Measurements from ENCODE around the gene KDM4C. TPM values are rescaled to one million over a fixed set of nuclear protein-coding genes. Genes with fewer than 3 reads are reported as not detected.

The KDM4C gene
- total RNA-seq, 1 donor from 2014 or later: 12.7 TPM

DNA sequence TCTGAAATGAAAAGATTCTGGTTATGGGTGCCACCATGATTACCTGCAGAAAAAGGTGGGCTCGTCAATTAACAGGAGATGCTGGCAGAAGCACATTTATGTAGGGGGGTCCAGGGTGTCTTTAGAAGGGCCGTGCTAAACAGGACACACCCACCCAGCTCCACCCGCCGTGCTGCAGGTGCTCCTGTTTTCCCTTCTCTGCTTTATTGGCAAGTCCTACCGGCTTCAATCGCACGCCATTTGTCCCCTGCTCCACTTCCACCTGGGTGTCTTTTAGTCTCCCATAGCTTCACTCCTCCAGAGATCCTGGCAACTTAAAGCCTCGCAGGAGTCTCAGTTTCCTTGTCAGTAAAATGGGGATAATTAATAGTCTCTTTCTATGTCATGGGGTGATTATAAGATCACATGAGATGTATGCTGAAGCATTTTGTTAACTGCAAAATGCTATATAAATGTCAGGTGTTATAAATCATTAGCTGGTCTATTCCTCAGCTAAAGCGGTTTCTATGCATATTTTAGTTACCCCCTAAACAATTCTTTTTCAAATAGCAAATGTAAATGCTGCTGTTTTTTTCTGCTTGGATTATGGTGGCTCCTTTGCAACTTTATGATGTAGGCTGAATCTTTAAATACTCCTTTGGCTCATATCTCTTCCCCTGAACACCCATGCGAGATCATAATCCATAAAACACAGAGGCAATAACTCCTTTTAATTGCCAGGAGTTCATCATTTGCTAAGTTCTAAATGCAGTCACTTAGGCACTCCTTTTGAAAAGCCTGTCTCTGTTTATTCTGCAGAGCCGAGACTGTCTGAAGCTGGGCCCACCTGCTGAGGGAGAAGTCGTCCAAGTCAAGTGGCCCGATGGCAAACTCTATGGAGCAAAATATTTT, 406.9 kb downstream of the KDM4C start:
- Histone ChIP-seq H3K36me3 (peaks cover 0 to 23% of the 10 kb centered on the region in 2 donors), H3K27me3 (no peaks in the 10 kb centered on the region), H3K4me3 (no peak overlapping the region), H3K9me3 (no peaks in the 10 kb centered on the region), H3K4me1 (no peaks in the 10 kb centered on the region), H3K27ac (no peak overlapping the region)
- DNase-seq (ENCODE audit: low spot score in 2 of 2): no peak
- TF ChIP-seq, protein P1, sequence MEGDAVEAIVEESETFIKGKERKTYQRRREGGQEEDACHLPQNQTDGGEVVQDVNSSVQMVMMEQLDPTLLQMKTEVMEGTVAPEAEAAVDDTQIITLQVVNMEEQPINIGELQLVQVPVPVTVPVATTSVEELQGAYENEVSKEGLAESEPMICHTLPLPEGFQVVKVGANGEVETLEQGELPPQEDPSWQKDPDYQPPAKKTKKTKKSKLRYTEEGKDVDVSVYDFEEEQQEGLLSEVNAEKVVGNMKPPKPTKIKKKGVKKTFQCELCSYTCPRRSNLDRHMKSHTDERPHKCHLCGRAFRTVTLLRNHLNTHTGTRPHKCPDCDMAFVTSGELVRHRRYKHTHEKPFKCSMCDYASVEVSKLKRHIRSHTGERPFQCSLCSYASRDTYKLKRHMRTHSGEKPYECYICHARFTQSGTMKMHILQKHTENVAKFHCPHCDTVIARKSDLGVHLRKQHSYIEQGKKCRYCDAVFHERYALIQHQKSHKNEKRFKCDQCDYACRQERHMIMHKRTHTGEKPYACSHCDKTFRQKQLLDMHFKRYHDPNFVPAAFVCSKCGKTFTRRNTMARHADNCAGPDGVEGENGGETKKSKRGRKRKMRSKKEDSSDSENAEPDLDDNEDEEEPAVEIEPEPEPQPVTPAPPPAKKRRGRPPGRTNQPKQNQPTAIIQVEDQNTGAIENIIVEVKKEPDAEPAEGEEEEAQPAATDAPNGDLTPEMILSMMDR (IDR thresholded peaks at IDR 0.05): no peak
- intact Hi-C loops (cut with DNase I): no loop called here

DNA sequence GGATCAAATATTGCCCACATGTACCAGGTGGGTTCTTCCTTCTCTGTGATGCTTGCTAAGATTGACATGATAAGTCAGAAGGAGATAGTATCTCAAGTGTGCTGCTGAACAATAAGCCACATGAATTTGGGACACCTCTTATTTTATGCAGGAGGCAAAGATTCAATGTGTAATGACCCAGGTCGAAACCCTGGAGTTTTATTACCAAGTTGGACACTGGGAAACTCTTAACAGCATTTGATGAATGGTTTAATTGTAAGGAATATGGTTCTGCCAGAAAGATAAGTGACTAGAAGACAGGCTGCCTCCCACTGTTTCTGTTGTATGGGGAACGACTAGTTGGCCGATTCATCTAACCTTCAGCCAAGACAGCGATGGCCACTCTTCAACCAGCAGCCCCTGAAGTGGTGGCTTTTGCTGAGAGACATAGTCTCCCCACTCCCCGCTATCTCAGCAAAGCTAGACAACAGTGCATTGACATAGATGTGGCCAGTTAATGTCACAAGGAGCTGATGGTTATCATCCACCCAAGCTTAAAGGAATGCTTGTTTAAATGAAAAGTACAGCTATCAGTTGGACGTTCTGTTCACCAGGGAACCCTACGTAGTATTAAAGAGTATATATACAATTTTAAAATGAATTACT, 407.7 kb downstream of the KDM4C start:
- intact Hi-C loops (cut with DNase I): no loop called here
- no peak overlapping the region for H3K4me3 ChIP-seq
- no peaks in the 10 kb centered on the region for H3K4me1 ChIP-seq
- no peak overlapping the region for H3K27ac ChIP-seq
- no peak for DNase-seq (ENCODE audit: low spot score in 2 of 2)
- H3K27me3 ChIP-seq: no peaks in the 10 kb centered on the region
- TF ChIP-seq, protein P1 (IDR thresholded peaks at IDR 0.05): no peak
- no peaks in the 10 kb centered on the region for H3K9me3 ChIP-seq
- peaks cover 0 to 27% of the 10 kb centered on the region in 2 donors for H3K36me3 ChIP-seq

DNA sequence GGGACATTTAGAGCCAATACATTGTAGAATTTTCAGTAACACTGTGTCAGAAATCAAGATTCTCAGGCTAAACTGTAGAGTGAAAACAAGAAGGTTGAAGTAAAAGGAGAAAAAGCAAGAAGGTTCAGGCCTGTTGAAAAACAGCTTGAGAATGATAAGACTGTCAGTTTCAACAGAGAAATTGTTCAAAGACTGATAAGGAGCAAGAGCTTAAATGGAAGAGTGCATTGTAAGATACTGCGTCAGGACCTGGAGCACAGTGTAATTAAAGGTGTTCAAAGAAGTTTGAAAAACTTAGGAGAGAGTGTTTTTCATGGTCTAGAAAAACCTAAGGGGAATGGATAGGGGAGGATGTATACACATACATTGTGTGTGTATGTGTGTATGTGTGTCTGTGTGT, 408.3 kb downstream of the KDM4C start:
- Histone ChIP-seq H3K4me3 (no peak overlapping the region), H3K27me3 (no peaks in the 10 kb centered on the region), H3K4me1 (no peaks in the 10 kb centered on the region), H3K27ac (no peak overlapping the region), H3K36me3 (peaks cover 0 to 31% of the 10 kb centered on the region in 2 donors), H3K9me3 (no peaks in the 10 kb centered on the region)
- intact Hi-C loops (cut with DNase I): no loop called here
- TF ChIP-seq, protein P1 (IDR thresholded peaks at IDR 0.05): no peak
- DNase-seq (ENCODE audit: low spot score in 2 of 2): no peak

DNA sequence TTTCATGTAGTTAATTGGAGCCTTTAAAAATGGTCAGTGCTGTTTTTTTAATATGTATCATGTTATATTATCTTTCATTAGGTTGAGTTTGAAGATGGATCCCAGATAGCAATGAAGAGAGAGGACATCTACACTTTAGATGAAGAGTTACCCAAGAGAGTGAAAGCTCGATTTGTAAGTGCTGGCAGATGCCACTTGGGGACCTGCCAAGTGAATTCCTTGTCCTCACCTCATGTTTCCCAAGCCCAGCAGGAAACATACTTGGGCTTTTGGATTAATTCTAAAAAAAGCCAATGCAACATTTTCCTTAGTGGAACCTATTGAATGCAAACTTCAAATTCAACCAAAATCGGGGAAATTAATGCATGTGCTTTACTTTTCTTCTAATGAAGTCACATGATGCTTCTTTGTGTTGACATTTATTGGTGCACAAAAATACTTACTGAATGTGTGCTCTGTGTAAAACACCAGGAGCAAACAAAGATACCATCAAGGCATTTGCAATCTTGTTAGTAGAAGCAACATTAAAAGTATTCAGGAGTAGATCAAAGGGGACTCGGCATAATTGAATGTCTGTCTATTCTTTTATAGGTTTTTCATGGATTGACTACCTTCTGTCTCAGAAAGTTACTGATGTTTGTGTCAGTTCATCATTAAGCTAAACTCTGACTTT, 412.1 kb downstream of the KDM4C start:
- intact Hi-C loops (cut with DNase I): no loop called here
- no peak overlapping the region for H3K4me3 ChIP-seq
- H3K4me1 ChIP-seq: no peaks in the 10 kb centered on the region
- DNase-seq (ENCODE audit: low spot score in 2 of 2): no peak
- no peak overlapping the region for H3K27ac ChIP-seq
- H3K36me3 ChIP-seq: peaks cover 0 to 43% of the 10 kb centered on the region in 2 donors
- H3K9me3 ChIP-seq: no peaks in the 10 kb centered on the region
- H3K27me3 ChIP-seq: no peaks in the 10 kb centered on the region
- TF ChIP-seq, protein P1 (IDR thresholded peaks at IDR 0.05): no peak

DNA sequence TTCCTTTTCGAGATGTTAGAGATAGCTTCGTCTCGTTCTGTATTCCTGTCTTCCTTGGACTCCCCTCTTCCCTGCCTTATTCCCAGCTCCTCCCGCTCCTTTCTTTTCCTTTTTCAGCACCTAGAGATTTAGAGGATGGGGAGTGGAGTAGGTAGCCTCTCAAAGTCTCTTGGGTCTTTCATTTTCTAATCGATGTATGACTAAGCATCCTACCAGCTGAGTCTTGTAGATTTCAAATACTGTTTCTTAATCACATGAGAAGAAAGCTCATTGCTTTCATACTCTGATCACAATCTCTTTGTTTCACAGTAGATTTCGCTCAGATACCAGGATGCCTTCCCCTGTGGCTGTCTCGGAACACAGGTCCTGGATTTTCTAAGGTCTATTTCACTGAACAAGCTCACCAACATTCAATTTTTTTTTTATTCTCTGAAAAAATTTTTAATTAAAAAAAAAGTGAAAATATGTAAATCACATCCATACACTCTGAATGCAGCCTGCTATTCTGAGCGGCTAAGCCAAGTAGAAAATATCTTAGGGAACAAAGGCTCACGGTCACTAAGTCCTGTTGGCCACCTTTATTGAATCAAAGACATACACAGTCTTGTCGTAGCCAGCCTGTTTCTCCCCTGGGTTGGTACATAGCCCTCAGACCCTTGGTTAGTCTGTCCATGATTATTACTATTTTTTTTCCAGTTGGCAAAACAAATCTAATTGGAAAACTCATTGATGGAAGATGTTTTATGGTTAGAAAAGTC, 413.8 kb downstream of the KDM4C start:
- H3K4me3 ChIP-seq: no peak overlapping the region
- no peaks in the 10 kb centered on the region for H3K27me3 ChIP-seq
- no peaks in the 10 kb centered on the region for H3K4me1 ChIP-seq
- H3K9me3 ChIP-seq: no peaks in the 10 kb centered on the region
- peaks cover 0 to 37% of the 10 kb centered on the region in 2 donors for H3K36me3 ChIP-seq
- TF ChIP-seq, protein P1 (IDR thresholded peaks at IDR 0.05): no peak
- intact Hi-C loops (cut with DNase I): no loop called here
- H3K27ac ChIP-seq: no peak overlapping the region
- DNase-seq (ENCODE audit: low spot score in 2 of 2): no peak
